DMS79 (cell line): ENCODE measurements around the gene IL4R.

Experiments
- DNase-seq: peaks from one replicate; lab custom pipeline; 2025; lab: John Stamatoyannopoulos, UW

IL4R gene

GRCh38 chr16:27315333-27316037 is 1.7 kb downstream of the IL4R start:
- no peak for DNase-seq

GRCh38 chr16:27316038-27316680 is 2.4 kb downstream of the IL4R start:
- no peak for DNase-seq

GRCh38 chr16:27317320-27317719 is 3.5 kb downstream of the IL4R start:
- DNase-seq: no peak

- no peak for DNase-seq
Measured at GRCh38 chr16:27317738-27318391, 4.1 kb downstream of the IL4R start.

GRCh38 chr16:27318392-27319256 is 4.8 kb downstream of the IL4R start:
- DNase-seq: no peak

GRCh38 chr16:27319257-27319965 is 5.6 kb downstream of the IL4R start:
- DNase-seq: no peak

- no peak for DNase-seq
Measured at GRCh38 chr16:27320261-27321012, 6.7 kb downstream of the IL4R start.

- DNase-seq: no peak
Measured at GRCh38 chr16:27321013-27321915, 7.5 kb downstream of the IL4R start.

GRCh38 chr16:27322858-27323780 is 9.3 kb downstream of the IL4R start:
- no peak for DNase-seq

GRCh38 chr16:27323781-27324561 is 10.2 kb downstream of the IL4R start:
- no peak for DNase-seq

- DNase-seq: no peak
Measured at GRCh38 chr16:27324851-27325301, 11.1 kb downstream of the IL4R start.

- no peak for DNase-seq
Measured at GRCh38 chr16:27325736-27326135, 12.0 kb downstream of the IL4R start.

GRCh38 chr16:27326251-27326650 is 12.5 kb downstream of the IL4R start:
- DNase-seq: no peak

GRCh38 chr16:27326738-27327585 is 13.2 kb downstream of the IL4R start:
- DNase-seq: no peak

- no peak for DNase-seq
Measured at GRCh38 chr16:27327586-27327915, 13.8 kb downstream of the IL4R start.

- DNase-seq: no peak
Measured at GRCh38 chr16:27328937-27329336, 15.2 kb downstream of the IL4R start.
